CD8-positive, alpha-beta memory T cell (primary cell): ENCODE data around the gene DCLK2. TPM values are rescaled to one million over a fixed set of nuclear protein-coding genes. Genes with fewer than 3 reads are reported as not detected.

Experiments
- CTCF ChIA-PET: fragments of 350-600 bp; sonication (Branson Sonifier 250); formaldehyde crosslinking; loops from one replicate; lab custom pipeline; 2021; ENCODE audit warnings: antibody characterized with exemption; lab: Charles Lee
- POLR2A ChIA-PET: fragments of 350-600 bp; sonication (Branson Sonifier 250); formaldehyde crosslinking; loops from one replicate; lab custom pipeline; 2021; ENCODE audit warnings: antibody characterized with exemption; lab: Charles Lee
- DNase-seq, 5 donors: peaks; one replicate each; pipeline versions ENCODE4 v3.0.0 to v3.0.0-alpha.2; 2020 to 2022; ENCODE audit warnings: mixed read lengths in 1 of 5
- H3K27ac ChIP-seq: one replicate; pipeline ENCODE4 v1.7.0; 2013; ENCODE audit warnings: low read depth, mild to moderate bottlenecking, low read length, moderate library complexity
- H3K27me3 ChIP-seq: 2 replicates; pipeline ENCODE4 v1.7.0; 2013; ENCODE audit warnings: low read length, mild to moderate bottlenecking; ENCODE audit not compliant: insufficient read depth, poor library complexity, severe bottlenecking
- H3K36me3 ChIP-seq: 2 replicates; pipeline ENCODE4 v1.7.0; 2013; ENCODE audit warnings: mild to moderate bottlenecking, low read length, moderate library complexity; ENCODE audit not compliant: insufficient read depth
- H3K4me1 ChIP-seq: 2 replicates; pipeline ENCODE4 v1.7.0; 2013; ENCODE audit warnings: mild to moderate bottlenecking, low read length, moderate library complexity; ENCODE audit not compliant: insufficient read depth
- H3K4me3 ChIP-seq: 2 replicates; pipeline ENCODE4 v1.7.0; 2013; ENCODE audit warnings: mild to moderate bottlenecking, low read length
- H3K9me3 ChIP-seq: 2 replicates; pipeline ENCODE4 v1.7.0; 2013; ENCODE audit warnings: mild to moderate bottlenecking, low read length
- H3K27ac Mint-ChIP-seq, 8 donors: one replicate each; pipeline ENCODE4 v1.8.0; 2020 to 2021; ENCODE audit warnings: mixed read lengths in 8 of 8, mild to moderate bottlenecking in 6 of 8, inconsistent platforms in 3 of 8, moderate library complexity in 3 of 8
- H3K27me3 Mint-ChIP-seq, 2 donors: one replicate each; pipeline ENCODE4 v1.8.0; 2020 to 2021; ENCODE audit warnings: mixed read lengths in 2 of 2, mild to moderate bottlenecking in 1 of 2, moderate library complexity in 1 of 2
- H3K36me3 Mint-ChIP-seq, 3 donors: one replicate each; pipeline ENCODE4 v1.8.0; 2020 to 2021; ENCODE audit warnings: mixed read lengths in 3 of 3, inconsistent platforms in 1 of 3, mild to moderate bottlenecking in 1 of 3
- H3K4me1 Mint-ChIP-seq, 3 donors: one replicate each; pipeline ENCODE4 v1.8.0; 2020 to 2021; ENCODE audit warnings: mixed read lengths in 3 of 3, inconsistent platforms in 1 of 3, mild to moderate bottlenecking in 1 of 3
- H3K4me3 Mint-ChIP-seq, 7 donors: one replicate each; pipeline ENCODE4 v1.8.0; 2020 to 2021; ENCODE audit warnings: mixed read lengths in 7 of 7, mild to moderate bottlenecking in 6 of 7, moderate library complexity in 4 of 7, inconsistent platforms in 2 of 7
- H3K9me3 Mint-ChIP-seq, 5 donors: one replicate each; pipeline ENCODE4 v1.8.0; 2020 to 2022; ENCODE audit warnings: mixed read lengths in 5 of 5, mild to moderate bottlenecking in 3 of 5, moderate library complexity in 2 of 5, inconsistent platforms in 1 of 5
- polyA plus RNA-seq: library from polyadenylated mRNA; unstranded; fragments of 300-500 nt; fragmentation: Illumina TruSeq; gene quantifications from one replicate; pipeline ENCODE4 v1.2.3, GENCODE V29; 2021
- total RNA-seq, 2 experiments: library from RNA; stranded (reverse); gene quantifications; one replicate each; pipeline ENCODE4 v1.2.3, GENCODE V29; 2021

Gene DCLK2
- total and polyA plus RNA-seq, 3 experiments from 2014 or later = not detected

DNA sequence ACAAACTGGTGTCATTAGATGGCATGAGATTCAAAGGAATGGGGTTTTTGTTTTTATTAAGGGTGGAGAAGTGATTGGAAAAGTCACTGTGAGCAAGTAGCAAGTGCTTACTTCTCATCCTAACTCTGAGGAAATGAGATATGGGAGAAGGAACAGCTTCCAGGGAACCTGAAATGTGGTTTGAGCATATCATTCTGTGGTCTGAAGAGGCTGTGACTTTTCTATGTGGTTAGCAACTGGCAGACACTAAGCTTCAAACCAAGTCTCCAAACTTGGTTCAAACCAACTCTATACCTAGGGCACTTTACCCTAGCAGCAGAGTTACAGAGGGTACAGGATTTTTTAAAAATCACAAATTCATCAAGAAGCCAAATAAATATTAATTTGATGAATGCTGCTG is 58.2 kb downstream of the DCLK2 start:
- no peaks in the 10 kb centered on the region for H3K4me1 ChIP-seq
- CTCF ChIA-PET = no interaction called here
- Mint-ChIP-seq H3K9me3 (no peaks in the 10 kb centered on the region), H3K4me3 (no peak overlapping the region), H3K4me1 (no peaks in the 10 kb centered on the region), H3K36me3 (no peaks in the 10 kb centered on the region), H3K27me3 (peaks cover 2 to 8% of the 10 kb centered on the region in 2 donors), H3K27ac (no peak overlapping the region)
- H3K36me3 ChIP-seq = no peaks in the 10 kb centered on the region
- H3K4me3 ChIP-seq = no peak overlapping the region
- no peaks in the 10 kb centered on the region for H3K27me3 ChIP-seq
- DNase-seq = no peak
- no peak overlapping the region for H3K27ac ChIP-seq
- no peaks in the 10 kb centered on the region for H3K9me3 ChIP-seq
- POLR2A ChIA-PET = no interaction called here

DNA sequence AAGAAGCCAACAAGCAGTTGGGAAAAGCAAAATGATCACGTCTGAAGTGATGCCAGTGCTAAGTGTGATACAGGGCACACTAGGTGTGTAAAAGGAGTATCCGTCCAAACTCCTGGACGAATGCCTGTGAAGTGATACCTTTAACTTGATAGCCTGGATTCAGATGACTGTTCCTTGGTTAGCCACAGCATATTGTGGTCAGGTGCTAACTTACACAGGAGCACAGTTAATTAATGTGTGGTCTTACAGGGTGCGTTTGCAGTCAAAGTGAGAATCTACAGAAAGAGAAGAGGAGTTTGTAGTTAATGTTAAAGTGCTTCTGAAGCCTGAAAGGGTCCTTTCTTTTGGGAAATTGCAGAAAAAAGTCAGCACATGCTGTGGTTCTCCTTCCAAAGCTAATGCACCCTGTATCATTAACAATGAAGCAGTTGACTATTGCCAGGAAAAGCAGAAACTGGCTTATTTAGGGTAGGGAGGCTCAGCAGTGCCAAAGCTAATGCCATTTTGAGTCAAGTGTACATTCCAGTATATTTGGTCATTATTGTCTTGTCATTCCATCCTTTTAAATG is 61.1 kb downstream of the DCLK2 start:
- Histone ChIP-seq H3K4me3 (no peak overlapping the region), H3K27ac (no peak overlapping the region), H3K27me3 (no peaks in the 10 kb centered on the region), H3K4me1 (no peaks in the 10 kb centered on the region), H3K36me3 (no peaks in the 10 kb centered on the region), H3K9me3 (no peaks in the 10 kb centered on the region)
- POLR2A ChIA-PET = no interaction called here
- H3K27me3 Mint-ChIP-seq = peaks cover 0 to 1% of the 10 kb centered on the region in 2 donors
- no peak overlapping the region for H3K4me3 Mint-ChIP-seq
- H3K36me3 Mint-ChIP-seq = no peaks in the 10 kb centered on the region
- no peak overlapping the region for H3K27ac Mint-ChIP-seq
- H3K9me3 Mint-ChIP-seq = peaks cover 0 to 3% (median 0%) of the 10 kb centered on the region in 5 donors
- CTCF ChIA-PET = no interaction called here
- no peaks in the 10 kb centered on the region for H3K4me1 Mint-ChIP-seq
- no peak for DNase-seq

- H3K4me3 Mint-ChIP-seq = no peak overlapping the region
- H3K27me3 Mint-ChIP-seq = peaks cover 0 to 2% of the 10 kb centered on the region in 2 donors
- ChIA-PET POLR2A (no interaction called here), CTCF (no interaction called here)
- Histone ChIP-seq H3K36me3 (no peaks in the 10 kb centered on the region), H3K27me3 (no peaks in the 10 kb centered on the region), H3K27ac (no peak overlapping the region), H3K4me1 (no peaks in the 10 kb centered on the region), H3K9me3 (no peaks in the 10 kb centered on the region), H3K4me3 (no peak overlapping the region)
- H3K27ac Mint-ChIP-seq = no peak overlapping the region
- H3K4me1 Mint-ChIP-seq = no peaks in the 10 kb centered on the region
- H3K36me3 Mint-ChIP-seq = no peaks in the 10 kb centered on the region
- H3K9me3 Mint-ChIP-seq = peaks cover 0 to 3% (median 0%) of the 10 kb centered on the region in 5 donors
- no peak for DNase-seq
These were observed 62.6 kb downstream of the DCLK2 start for GRCh38 chr4:150140774-150141400.

DNA sequence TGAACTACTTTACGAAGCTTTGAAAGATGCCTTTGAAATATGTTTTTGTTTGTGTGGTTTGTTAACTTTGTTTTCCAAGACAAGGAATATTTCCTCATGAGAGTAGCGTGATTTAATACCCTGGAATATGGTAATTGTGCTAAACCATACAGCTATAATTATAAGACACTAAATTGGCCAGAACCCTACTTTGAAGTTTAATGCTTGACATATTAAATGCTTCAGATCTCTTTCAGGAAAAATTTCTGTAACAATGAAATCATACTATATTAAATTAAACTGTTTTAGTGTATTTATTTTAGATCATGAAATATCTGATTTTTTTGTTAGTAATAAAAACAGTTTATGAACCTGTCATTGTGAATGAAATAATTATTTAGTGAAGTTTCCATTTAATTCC is 63.5 kb downstream of the DCLK2 start:
- Histone ChIP-seq H3K4me3 (no peak overlapping the region), H3K27ac (no peak overlapping the region), H3K27me3 (no peaks in the 10 kb centered on the region), H3K4me1 (no peaks in the 10 kb centered on the region), H3K36me3 (no peaks in the 10 kb centered on the region), H3K9me3 (no peaks in the 10 kb centered on the region)
- CTCF ChIA-PET = no interaction called here
- Mint-ChIP-seq H3K27ac (no peak overlapping the region), H3K4me3 (no peak overlapping the region), H3K4me1 (no peaks in the 10 kb centered on the region), H3K27me3 (peaks cover 0 to 2% of the 10 kb centered on the region in 2 donors), H3K9me3 (peaks cover 0 to 3% (median 0%) of the 10 kb centered on the region in 5 donors), H3K36me3 (no peaks in the 10 kb centered on the region)
- POLR2A ChIA-PET = no interaction called here
- no peak for DNase-seq

GRCh38 chr4:150142831-150143230 is 64.6 kb downstream of the DCLK2 start:
- CTCF ChIA-PET = no interaction called here
- POLR2A ChIA-PET = no interaction called here

GRCh38 chr4:150145090-150145945 is 67.1 kb downstream of the DCLK2 start:
- Histone ChIP-seq H3K27ac (no peak overlapping the region), H3K27me3 (no peaks in the 10 kb centered on the region), H3K4me1 (no peaks in the 10 kb centered on the region), H3K9me3 (no peaks in the 10 kb centered on the region), H3K4me3 (no peak overlapping the region), H3K36me3 (no peaks in the 10 kb centered on the region)
- Mint-ChIP-seq H3K4me3 (no peak overlapping the region), H3K9me3 (peaks cover 0 to 3% (median 0%) of the 10 kb centered on the region in 5 donors), H3K4me1 (no peaks in the 10 kb centered on the region), H3K27me3 (peaks cover 2 to 5% of the 10 kb centered on the region in 2 donors), H3K36me3 (no peaks in the 10 kb centered on the region), H3K27ac (no peak overlapping the region)
- no peak for DNase-seq
- ChIA-PET POLR2A (no interaction called here), CTCF (no interaction called here)

More at GRCh38 chr4:150142831-150143230, 64.6 kb downstream of the DCLK2 start:
- Mint-ChIP-seq H3K36me3 (no peaks in the 10 kb centered on the region), H3K27me3 (peaks cover 2 to 4% of the 10 kb centered on the region in 2 donors), H3K4me1 (no peaks in the 10 kb centered on the region), H3K27ac (no peak overlapping the region), H3K9me3 (peaks cover 0 to 3% (median 0%) of the 10 kb centered on the region in 5 donors), H3K4me3 (no peak overlapping the region)
- DNase-seq = no peak
- no peaks in the 10 kb centered on the region for H3K36me3 ChIP-seq
- H3K4me3 ChIP-seq = no peak overlapping the region
- H3K4me1 ChIP-seq = no peaks in the 10 kb centered on the region
- no peak overlapping the region for H3K27ac ChIP-seq
- H3K9me3 ChIP-seq = no peaks in the 10 kb centered on the region
- H3K27me3 ChIP-seq = no peaks in the 10 kb centered on the region

DNA sequence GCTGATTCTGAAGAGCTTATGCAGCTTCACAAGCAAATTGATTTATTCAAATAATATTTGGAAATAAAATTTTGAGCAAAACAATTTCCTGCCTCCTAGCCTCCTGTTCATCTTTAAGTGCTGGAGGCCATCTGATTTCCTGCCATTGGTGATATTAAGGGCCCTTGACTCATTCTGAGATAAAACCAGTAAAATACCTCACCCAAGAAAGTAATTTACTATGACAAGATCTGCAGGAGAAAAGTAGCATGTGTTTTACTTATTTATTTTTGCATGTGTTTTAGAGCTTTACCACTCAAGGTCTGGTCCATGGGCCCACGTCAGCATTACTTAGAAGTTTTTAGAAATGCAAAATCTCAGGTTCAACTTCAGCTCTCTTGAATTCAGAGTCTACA is 67.7 kb downstream of the DCLK2 start:
- ChIA-PET POLR2A (no interaction called here), CTCF (no interaction called here)
- Mint-ChIP-seq H3K27ac (no peak overlapping the region), H3K9me3 (peaks cover 0 to 3% (median 0%) of the 10 kb centered on the region in 5 donors), H3K27me3 (peaks cover 2 to 5% of the 10 kb centered on the region in 2 donors), H3K36me3 (no peaks in the 10 kb centered on the region), H3K4me3 (no peak overlapping the region), H3K4me1 (no peaks in the 10 kb centered on the region)
- Histone ChIP-seq H3K4me1 (no peaks in the 10 kb centered on the region), H3K36me3 (no peaks in the 10 kb centered on the region), H3K4me3 (no peak overlapping the region), H3K27ac (no peak overlapping the region), H3K27me3 (no peaks in the 10 kb centered on the region), H3K9me3 (no peaks in the 10 kb centered on the region)
- no peak for DNase-seq

DNA sequence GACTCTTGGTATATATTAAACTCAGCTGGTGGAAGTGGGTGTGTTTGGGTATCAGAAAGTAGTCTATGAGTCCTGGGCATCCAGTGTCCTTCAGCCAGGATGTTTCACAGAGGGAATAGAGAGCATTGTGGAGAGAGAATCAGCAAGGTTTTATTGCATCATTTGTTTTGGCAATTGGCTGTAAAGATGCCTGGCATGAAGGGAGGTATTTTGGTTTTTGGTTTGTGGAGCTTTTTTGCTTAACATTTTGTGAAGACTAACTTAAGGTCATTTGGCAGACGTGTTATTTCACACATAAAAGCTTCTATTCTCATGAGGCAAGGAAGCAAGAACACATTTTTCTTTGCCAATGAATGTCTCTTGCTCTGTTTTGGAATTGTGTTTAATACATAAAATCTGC is 71.1 kb downstream of the DCLK2 start:
- Histone ChIP-seq H3K4me3 (no peak overlapping the region), H3K9me3 (no peaks in the 10 kb centered on the region), H3K27me3 (no peaks in the 10 kb centered on the region), H3K27ac (no peak overlapping the region), H3K36me3 (no peaks in the 10 kb centered on the region), H3K4me1 (no peaks in the 10 kb centered on the region)
- DNase-seq = no peak
- POLR2A ChIA-PET = no interaction called here
- Mint-ChIP-seq H3K36me3 (no peaks in the 10 kb centered on the region), H3K4me3 (no peak overlapping the region), H3K9me3 (no peaks in the 10 kb centered on the region), H3K27ac (no peak overlapping the region), H3K27me3 (peaks cover under 1 to 5% of the 10 kb centered on the region in 2 donors), H3K4me1 (no peaks in the 10 kb centered on the region)
- CTCF ChIA-PET = no interaction called here
